Smooth muscle cell of the coronary artery (primary cell): ENCODE results near the gene BDP1. TPM values are rescaled to one million over a fixed set of nuclear protein-coding genes. Genes with fewer than 3 reads are reported as not detected.

ENCODE experiments used
- total RNA-seq: library from RNA; depleted of rRNA; stranded (reverse); fragments of >200 nt; gene quantifications from 2 replicates; pipeline ENCODE4 v1.2.3, GENCODE V29; 2014; ENCODE audit warnings: low replicate concordance

BDP1 gene
- total RNA-seq = 10.1 and 13.8 TPM in 2 replicates

GRCh38 chr5:71455427-71456361 lies at the start of gene BDP1:
Gene BDP1, plus strand, starts transcription at chr5:71455651. Its CDS starts 227 bp downstream, at chr5:71455878.

GRCh38 chr5:71586941-71587765 lies 131.7 kb downstream of the BDP1 start, which contains the start of gene MCCC2:
Gene MCCC2, plus strand, starts transcription at chr5:71587340. Its CDS starts 86 bp downstream, at chr5:71587426.

Other genes with a start within 250 kb of the BDP1 start
- 10.9 and 15.6 TPM in 2 replicates for gene MCCC2, start 131.7 kb downstream of the BDP1 start, total RNA-seq